HEK293T (cell line): ENCODE data around the gene PIK3CD.

Experiments
- ELF4 ChIP-seq: fragments of 450-650 bp; IDR thresholded peaks from 2 replicates; pipeline ENCODE4 v1.6.1; 2017; ENCODE audit warnings: antibody characterized with exemption
- LEF1 ChIP-seq: fragments of 450-650 bp; IDR thresholded peaks from 2 replicates; pipeline ENCODE4 v1.6.1; 2017; ENCODE audit warnings: mild to moderate bottlenecking, borderline replicate concordance
- SP1 ChIP-seq: fragments of 450-650 bp; IDR thresholded peaks from 2 replicates; pipeline ENCODE4 v1.6.1; 2017
- SUZ12 ChIP-seq: fragments of 450-650 bp; IDR thresholded peaks from 2 replicates; pipeline ENCODE4 v1.6.1; 2016; ENCODE audit warnings: mild to moderate bottlenecking
- ZNF384 ChIP-seq: fragments of 450-650 bp; IDR thresholded peaks from 2 replicates; pipeline ENCODE4 v1.6.1; 2016

GRCh38 chr1:9687120-9687873 is 35.8 kb downstream of the PIK3CD start:
- TF ChIP-seq SP1: no peak
- TF ChIP-seq ZNF384: no peak
- TF ChIP-seq SUZ12: no peak
- no peak for TF ChIP-seq ELF4
- no peak for TF ChIP-seq LEF1
